Measurements from ENCODE around the gene GALNT15. TPM values are rescaled to one million over a fixed set of nuclear protein-coding genes. Genes with fewer than 3 reads are reported as not detected.
A peak's percentile ranks its signal among the peaks of the same experiment; 100 is the strongest.

GALNT15 gene
- total and polyA plus RNA-seq, 12 donors: 0.55 to 30.5 (median 4.3) TPM

DNA sequence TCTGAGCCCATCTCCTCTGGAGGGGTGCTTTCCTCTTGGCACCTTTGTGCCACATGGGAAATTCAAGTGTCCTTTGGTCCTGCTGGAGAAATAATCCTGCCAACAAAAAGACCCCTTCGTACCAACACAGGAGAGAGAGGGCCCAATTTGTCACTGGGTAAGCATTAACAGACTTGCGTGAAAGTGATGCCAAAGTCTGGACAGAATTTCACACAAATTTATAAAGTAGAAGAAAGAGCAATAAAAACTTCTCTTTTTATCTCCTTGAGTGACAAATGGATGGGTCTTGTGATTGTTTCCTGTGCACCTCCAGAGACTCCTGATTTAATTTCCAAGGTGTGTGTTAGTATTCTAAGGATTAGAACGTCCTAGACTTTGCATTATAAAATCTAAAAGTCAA, 75.4 kb downstream of the GALNT15 start:
- Histone ChIP-seq H3K4me1 (peaks cover 0 to 21% (median 7%) of the 10 kb centered on the region in 9 donors), H3K9me3 (no peaks in the 10 kb centered on the region), H3K27me3 (no peaks in the 10 kb centered on the region), H3K36me3 (no peaks in the 10 kb centered on the region), H3K27ac (no peak overlapping the region), H3K4me3 (no peak overlapping the region)
- WGBS, 2 donors: 76 to 78% methylated on average over 3 of the region's 3 CpGs
- ATAC-seq (no peak), DNase-seq (no peak)
- intact Hi-C loops (cut with DNase I): loop anchor here (2.0 to 10.0 kb wide), 12 partner anchors 65 to 625 kb away; no protein-coding TSS in a partner anchor
- TF ChIP-seq CTCF (IDR thresholded peaks at IDR 0.05): no peak

DNA sequence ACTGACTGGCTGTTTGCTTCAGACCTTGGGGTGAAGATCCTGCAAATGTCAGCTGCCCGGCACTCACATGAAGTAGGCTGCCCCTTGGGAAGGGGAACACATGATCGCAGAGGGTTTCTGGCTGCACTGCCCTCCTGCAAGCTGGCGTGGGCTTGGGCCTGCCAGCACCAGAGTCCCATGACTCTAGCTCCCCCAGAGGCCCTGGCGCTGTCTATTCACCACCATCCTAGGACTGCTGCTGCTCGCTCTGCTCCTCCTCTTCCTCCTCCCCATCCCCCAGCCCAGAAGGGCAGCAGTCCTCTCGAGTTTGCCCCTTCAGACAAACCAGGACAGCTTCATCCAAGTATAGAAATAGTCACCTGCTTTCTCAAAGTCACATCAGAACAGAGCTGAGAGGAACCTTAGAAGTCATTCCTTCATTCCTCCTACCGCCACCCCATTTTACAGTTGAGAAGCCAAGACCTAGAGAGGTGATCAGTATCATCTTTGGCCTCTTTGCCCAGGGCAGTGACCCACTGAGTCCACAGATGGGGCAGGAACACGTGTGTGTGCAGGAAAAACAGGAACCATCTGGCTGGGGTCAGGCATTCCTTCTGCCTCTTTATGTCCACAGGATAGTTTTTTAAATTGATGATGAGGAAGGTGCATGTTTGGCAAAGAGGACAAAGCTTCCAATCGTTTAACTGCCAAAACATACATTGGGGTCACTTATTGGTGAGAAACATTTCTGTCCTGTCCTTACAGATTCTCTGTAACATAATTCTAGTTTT, 77.0 kb downstream of the GALNT15 start:
- Histone ChIP-seq H3K27ac (no peak overlapping the region), H3K4me3 (no peak overlapping the region), H3K9me3 (no peaks in the 10 kb centered on the region), H3K27me3 (no peaks in the 10 kb centered on the region), H3K36me3 (peaks cover 0 to 3% (median 0%) of the 10 kb centered on the region in 9 donors), H3K4me1 (peaks cover 0 to 17% (median 2%) of the 10 kb centered on the region in 9 donors)
- TF ChIP-seq CTCF (IDR thresholded peaks at IDR 0.05): no peak
- intact Hi-C loops (cut with DNase I): loop anchor here in 2 of 10 donors (5.0 to 10.0 kb wide), 2 partner anchors 429 to 617 kb away; no protein-coding TSS in a partner anchor
- WGBS, 2 donors: 74 to 78% methylated on average over 9 of the region's 9 CpGs
- DNase-seq (no peak), ATAC-seq (no peak)

GRCh38 chr3:16252243-16252978, 77.9 kb downstream of the GALNT15 start:
- intact Hi-C loops (cut with DNase I): loop anchor here in 2 of 10 donors (5.0 to 10.0 kb wide), 2 partner anchors 430 to 618 kb away; no protein-coding TSS in a partner anchor
- H3K36me3 ChIP-seq: peaks cover 0 to 10% (median 0%) of the 10 kb centered on the region in 9 donors
- H3K9me3 ChIP-seq: no peaks in the 10 kb centered on the region
- no peak for TF ChIP-seq CTCF (IDR thresholded peaks at IDR 0.05)
- H3K27me3 ChIP-seq: no peaks in the 10 kb centered on the region
- 66 to 74% methylated on average over 7 of the region's 7 CpGs for WGBS, 2 donors
- DNase-seq (no peak), ATAC-seq (no peak)
- H3K4me3 ChIP-seq: no peak overlapping the region
- H3K4me1 ChIP-seq: peaks cover 0 to 13% (median 5%) of the 10 kb centered on the region in 9 donors
- H3K27ac ChIP-seq: no peak overlapping the region

- 83 to 84% methylated on average over 2 of the region's 2 CpGs for WGBS, 2 donors
- H3K27me3 ChIP-seq: no peaks in the 10 kb centered on the region
- peak overlapping the region in 2 of 10 donors; percentile 2 to 24 for H3K27ac ChIP-seq
- TF ChIP-seq CTCF (IDR thresholded peaks at IDR 0.05): no peak
- H3K4me1 ChIP-seq: peaks cover 0 to 15% (median 4%) of the 10 kb centered on the region in 9 donors
- H3K4me3 ChIP-seq: no peak overlapping the region
- intact Hi-C loops (cut with DNase I): loop anchor here in 2 of 10 donors (5.0 to 10.0 kb wide), 2 partner anchors 431 to 618 kb away; no protein-coding TSS in a partner anchor
- peaks cover 0 to 13% (median 0%) of the 10 kb centered on the region in 9 donors for H3K36me3 ChIP-seq
- DNase-seq (no peak), ATAC-seq (no peak)
- no peaks in the 10 kb centered on the region for H3K9me3 ChIP-seq
Observed at GRCh38 chr3:16252988-16253387, 78.5 kb downstream of the GALNT15 start.
